ENCODE data around the gene ESRP2. TPM values are rescaled to one million over a fixed set of nuclear protein-coding genes. Genes with fewer than 3 reads are reported as not detected.

The ESRP2 gene
- total RNA-seq, 4 donors from 2014 or later: 0.13 to 2.9 TPM; not detected in 2

- Histone ChIP-seq H3K36me3 (peaks cover 0 to 95% of the 10 kb centered on the region in 2 donors), H3K4me3 (no peak overlapping the region), H3K27me3 (no peaks in the 10 kb centered on the region), H3K4me1 (no peaks in the 10 kb centered on the region), H3K9me3 (no peaks in the 10 kb centered on the region), H3K27ac (no peak overlapping the region)
- no peak for TF ChIP-seq CTCF (IDR thresholded peaks at IDR 0.05)
- TF ChIP-seq EP300 (IDR thresholded peaks at IDR 0.05): no peak
- TF ChIP-seq POLR2AphosphoS5 (IDR thresholded peaks at IDR 0.05): no peak
- no peak for TF ChIP-seq POLR2A (IDR thresholded peaks at IDR 0.05)
- no CpG with 5 or more reads among the region's 2 CpGs for WGBS, 2 donors (ENCODE audit: low coverage in 1 of 2)
- ATAC-seq: no peak
Measured at GRCh38 chr16:68187505-68187904, 48.4 kb downstream of the ESRP2 start.

GRCh38 chr16:68186877-68187276 lies 49.0 kb downstream of the ESRP2 start:
- 95 to 97% methylated on average over 2 to 3 of the region's 7 CpGs for WGBS, 2 donors (ENCODE audit: low coverage in 1 of 2)
- Histone ChIP-seq H3K36me3 (peaks cover 0 to 97% of the 10 kb centered on the region in 2 donors), H3K27ac (no peak overlapping the region), H3K4me1 (no peaks in the 10 kb centered on the region), H3K9me3 (no peaks in the 10 kb centered on the region), H3K4me3 (no peak overlapping the region), H3K27me3 (no peaks in the 10 kb centered on the region)
- no peak for ATAC-seq
- no peak for TF ChIP-seq EP300 (IDR thresholded peaks at IDR 0.05)
- no peak for TF ChIP-seq POLR2A (IDR thresholded peaks at IDR 0.05)
- no peak for TF ChIP-seq POLR2AphosphoS5 (IDR thresholded peaks at IDR 0.05)
- TF ChIP-seq CTCF (IDR thresholded peaks at IDR 0.05): no peak

- Histone ChIP-seq H3K4me1 (no peaks in the 10 kb centered on the region), H3K4me3 (no peak overlapping the region), H3K36me3 (peaks cover 0 to 95% of the 10 kb centered on the region in 2 donors), H3K27me3 (no peaks in the 10 kb centered on the region), H3K9me3 (no peaks in the 10 kb centered on the region), H3K27ac (no peak overlapping the region)
- ATAC-seq: no peak
- no peak for TF ChIP-seq EP300 (IDR thresholded peaks at IDR 0.05)
- no peak for TF ChIP-seq CTCF (IDR thresholded peaks at IDR 0.05)
- no peak for TF ChIP-seq POLR2A (IDR thresholded peaks at IDR 0.05)
- no peak for TF ChIP-seq POLR2AphosphoS5 (IDR thresholded peaks at IDR 0.05)
- 79 to 81% methylated on average over 3 of the region's 3 CpGs for WGBS, 2 donors (ENCODE audit: low coverage in 1 of 2)
Measured at GRCh38 chr16:68183046-68183445, 52.9 kb downstream of the ESRP2 start.

- no peaks in the 10 kb centered on the region for H3K9me3 ChIP-seq
- TF ChIP-seq CTCF (IDR thresholded peaks at IDR 0.05) (no peak), POLR2AphosphoS5 (IDR thresholded peaks at IDR 0.05) (no peak), EP300 (IDR thresholded peaks at IDR 0.05) (no peak), POLR2A (IDR thresholded peaks at IDR 0.05) (no peak)
- peaks cover 0 to 89% of the 10 kb centered on the region in 2 donors for H3K36me3 ChIP-seq
- WGBS, 2 donors (ENCODE audit: low coverage in 1 of 2): 67 to 77% methylated on average over 1 to 4 of the region's 4 CpGs
- H3K27ac ChIP-seq: no peak overlapping the region
- H3K4me1 ChIP-seq: no peaks in the 10 kb centered on the region
- H3K27me3 ChIP-seq: no peaks in the 10 kb centered on the region
- no peak overlapping the region for H3K4me3 ChIP-seq
- no peak for ATAC-seq
Measured at GRCh38 chr16:68179855-68180254, 56.1 kb downstream of the ESRP2 start.

GRCh38 chr16:68179196-68179795 lies 56.6 kb downstream of the ESRP2 start:
- WGBS, 2 donors (ENCODE audit: low coverage in 1 of 2): 88 to 90% methylated on average over 1 to 2 of the region's 2 CpGs
- TF ChIP-seq CTCF (IDR thresholded peaks at IDR 0.05) (no peak), POLR2AphosphoS5 (IDR thresholded peaks at IDR 0.05) (no peak), POLR2A (IDR thresholded peaks at IDR 0.05) (no peak), EP300 (IDR thresholded peaks at IDR 0.05) (no peak)
- Histone ChIP-seq H3K27ac (no peak overlapping the region), H3K9me3 (no peaks in the 10 kb centered on the region), H3K4me3 (no peak overlapping the region), H3K36me3 (peaks cover 0 to 89% of the 10 kb centered on the region in 2 donors), H3K27me3 (no peaks in the 10 kb centered on the region), H3K4me1 (no peaks in the 10 kb centered on the region)
- ATAC-seq: no peak
